HepG2 (cell line): ENCODE results near the gene MEGF11. TPM values are rescaled to one million over a fixed set of nuclear protein-coding genes. Genes with fewer than 3 reads are reported as not detected.

Experiments used
- AKAP8 ChIP-seq: sonication (generic); formaldehyde crosslinking; IDR thresholded peaks from 2 replicates; pipeline ENCODE4 v1.5.1; 2020; ENCODE audit warnings: mild to moderate bottlenecking, missing genetic modification reagents
- ARID2 ChIP-seq: sonication (generic); formaldehyde crosslinking; IDR thresholded peaks from 2 replicates; pipeline ENCODE4 v1.8.1; 2022; ENCODE audit warnings: mild to moderate bottlenecking, missing genetic modification reagents, borderline replicate concordance
- BCL6 ChIP-seq: IDR thresholded peaks from 2 replicates; pipeline ENCODE4 v1.6.1; 2016; ENCODE audit warnings: missing genetic modification reagents, missing compliant biosample characterization
- GLI4 ChIP-seq: sonication (generic); formaldehyde crosslinking; IDR thresholded peaks from 2 replicates; pipeline ENCODE4 v1.5.1; 2020; ENCODE audit warnings: missing genetic modification reagents, mild to moderate bottlenecking, moderate library complexity, borderline replicate concordance
- HOXA7 ChIP-seq: sonication (generic); formaldehyde crosslinking; IDR thresholded peaks from 2 replicates; pipeline ENCODE4 v1.8.1; 2022; ENCODE audit warnings: mild to moderate bottlenecking, missing genetic modification reagents, moderate library complexity
- HOXA9 ChIP-seq: sonication (generic); formaldehyde crosslinking; IDR thresholded peaks from 2 replicates; pipeline ENCODE4 v1.8.1; 2022; ENCODE audit warnings: missing genetic modification reagents, mild to moderate bottlenecking, moderate library complexity, borderline replicate concordance
- SATB2 ChIP-seq: sonication (generic); formaldehyde crosslinking; IDR thresholded peaks from 2 replicates; pipeline ENCODE4 v1.5.0; 2020; ENCODE audit warnings: missing genetic modification reagents
- SMAD3 ChIP-seq: sonication (generic); formaldehyde crosslinking; IDR thresholded peaks from 2 replicates; pipeline ENCODE4 v1.4.0; 2020; ENCODE audit warnings: missing genetic modification reagents
- SMAD9 ChIP-seq: sonication (generic); formaldehyde crosslinking; IDR thresholded peaks from 2 replicates; pipeline ENCODE4 v1.5.1; 2020; ENCODE audit warnings: mild to moderate bottlenecking, missing genetic modification reagents
- SRF ChIP-seq: IDR thresholded peaks from 2 replicates; pipeline ENCODE4 v1.6.1; 2011; ENCODE audit warnings: mild to moderate bottlenecking, low read depth, low read length, moderate library complexity
- TOPORS ChIP-seq: sonication (generic); formaldehyde crosslinking; IDR thresholded peaks from 2 replicates; pipeline ENCODE4 v1.8.0; 2023; ENCODE audit warnings: mild to moderate bottlenecking, missing genetic modification reagents
- ZIK1 ChIP-seq: sonication (generic); formaldehyde crosslinking; IDR thresholded peaks from 2 replicates; pipeline ENCODE4 v1.5.0; 2020; ENCODE audit warnings: mild to moderate bottlenecking, low read depth, missing genetic modification reagents, borderline replicate concordance
- ZNF230 ChIP-seq: sonication (generic); formaldehyde crosslinking; IDR thresholded peaks from 2 replicates; pipeline ENCODE4 v1.4.0; 2020; ENCODE audit warnings: mild to moderate bottlenecking, missing genetic modification reagents
- ZNF251 ChIP-seq: sonication (generic); formaldehyde crosslinking; IDR thresholded peaks from 2 replicates; pipeline ENCODE4 v1.9.0; 2021; ENCODE audit warnings: mild to moderate bottlenecking, missing genetic modification reagents
- ZNF496 ChIP-seq: sonication (generic); formaldehyde crosslinking; IDR thresholded peaks from 2 replicates; pipeline ENCODE4 v1.8.1; 2023; ENCODE audit warnings: mild to moderate bottlenecking, moderate library complexity, missing genetic modification reagents; ENCODE audit not compliant: insufficient replicate concordance
- polyA plus RNA-seq, 8 experiments: library from polyadenylated mRNA; depleted of rRNA in 3 of 8; stranded (reverse) in 7 of 8; unstranded in 1 of 8; fragments of >200 nt; fragmentation: Illumina TruSeq in 4 of 8; extraction: Trizol in 4 of 8; gene quantifications; 2 replicates each; pipeline versions ENCODE4 v1.2.1 to v1.2.3, GENCODE V29; 2011 to 2016; ENCODE audit warnings: low read depth in 4 of 8, missing spikeins in 1 of 8, mixed read lengths in 1 of 8; ENCODE audit not compliant: insufficient read depth in 1 of 8
- total RNA-seq, 5 experiments: library from RNA; depleted of rRNA; stranded (reverse); fragments of >200 nt; fragmentation: Illumina TruSeq; extraction: Trizol; gene quantifications; 2 replicates each; pipeline ENCODE4 v1.2.3, GENCODE V29; 2016; ENCODE audit warnings: low read depth in 1 of 5
- TF ChIP-seq, protein P1 (sequence below): sonication (generic); formaldehyde crosslinking; IDR thresholded peaks from 2 replicates; pipeline ENCODE4 v1.8.1; 2023; ENCODE audit warnings: mild to moderate bottlenecking, missing genetic modification reagents
- TF ChIP-seq, protein P2 (sequence below): sonication (generic); formaldehyde crosslinking; IDR thresholded peaks from 2 replicates; pipeline ENCODE4 v1.4.0; 2020; ENCODE audit warnings: mild to moderate bottlenecking, missing genetic modification reagents
- TF ChIP-seq, protein P3 (sequence below): sonication (generic); formaldehyde crosslinking; conservative IDR thresholded peaks from 2 replicates; pipeline ENCODE4 v1.4.0; 2020; ENCODE audit warnings: missing genetic modification reagents

Gene MEGF11
- total and polyA plus RNA-seq, 2 of the 13 experiments (the other 11 are each of a cell fraction or from before 2014, with no cell fraction given) = not detected

DNA sequence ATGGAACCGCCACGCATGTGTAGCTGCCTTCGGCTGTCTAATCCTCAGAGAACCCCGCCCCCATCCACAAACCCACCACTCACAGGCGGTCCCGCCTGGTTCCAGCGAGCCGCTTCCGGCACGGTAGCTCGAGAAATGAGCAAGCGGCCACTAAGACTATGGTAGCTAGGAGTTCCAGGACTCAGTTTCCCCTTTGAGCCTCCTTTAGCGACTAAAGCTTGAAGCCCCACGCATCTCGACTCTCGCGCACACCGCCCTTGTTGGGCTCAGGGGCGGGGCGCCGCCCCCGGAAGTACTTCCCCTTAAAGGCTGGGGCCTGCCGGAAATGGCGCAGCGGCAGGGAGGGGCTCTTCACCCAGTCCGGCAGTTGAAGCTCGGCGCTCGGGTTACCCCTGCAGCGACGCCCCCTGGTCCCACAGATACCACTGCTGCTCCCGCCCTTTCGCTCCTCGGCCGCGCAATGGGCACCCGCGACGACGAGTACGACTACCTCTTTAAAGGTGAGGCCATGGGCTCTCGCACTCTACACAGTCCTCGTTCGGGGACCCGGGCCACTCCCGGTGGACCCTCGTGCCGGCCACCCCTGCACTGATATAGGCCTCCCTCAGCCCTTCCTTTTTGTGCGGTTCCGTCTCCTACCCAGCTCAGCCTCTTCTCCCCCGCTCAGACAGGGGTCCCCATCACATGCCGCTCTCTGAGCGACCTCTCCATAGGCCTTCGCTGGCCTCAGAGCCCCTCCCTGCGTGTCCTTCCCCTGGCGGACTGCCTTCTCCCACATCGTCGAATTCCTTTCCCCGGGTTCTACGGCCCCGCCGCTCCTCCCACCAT, 384.2 kb downstream of the MEGF11 start, which contains the start of gene RAB11A (continued):
- peak; percentile 13; the same call in 1 of the 2 replicates for TF ChIP-seq BCL6
- peak; percentile 75; the same call in 1 of the 2 replicates for TF ChIP-seq SRF
- TF ChIP-seq ZNF496 (CRISPR knock-in tag) = no peak
- TF ChIP-seq, protein P1, sequence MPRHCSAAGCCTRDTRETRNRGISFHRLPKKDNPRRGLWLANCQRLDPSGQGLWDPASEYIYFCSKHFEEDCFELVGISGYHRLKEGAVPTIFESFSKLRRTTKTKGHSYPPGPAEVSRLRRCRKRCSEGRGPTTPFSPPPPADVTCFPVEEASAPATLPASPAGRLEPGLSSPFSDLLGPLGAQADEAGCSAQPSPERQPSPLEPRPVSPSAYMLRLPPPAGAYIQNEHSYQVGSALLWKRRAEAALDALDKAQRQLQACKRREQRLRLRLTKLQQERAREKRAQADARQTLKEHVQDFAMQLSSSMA (CRISPR knock-in tag) = peak; percentile 69; the same call in 1 of the 2 replicates
- TF ChIP-seq HOXA7 (CRISPR knock-in tag) = no peak
- TF ChIP-seq, protein P2, sequence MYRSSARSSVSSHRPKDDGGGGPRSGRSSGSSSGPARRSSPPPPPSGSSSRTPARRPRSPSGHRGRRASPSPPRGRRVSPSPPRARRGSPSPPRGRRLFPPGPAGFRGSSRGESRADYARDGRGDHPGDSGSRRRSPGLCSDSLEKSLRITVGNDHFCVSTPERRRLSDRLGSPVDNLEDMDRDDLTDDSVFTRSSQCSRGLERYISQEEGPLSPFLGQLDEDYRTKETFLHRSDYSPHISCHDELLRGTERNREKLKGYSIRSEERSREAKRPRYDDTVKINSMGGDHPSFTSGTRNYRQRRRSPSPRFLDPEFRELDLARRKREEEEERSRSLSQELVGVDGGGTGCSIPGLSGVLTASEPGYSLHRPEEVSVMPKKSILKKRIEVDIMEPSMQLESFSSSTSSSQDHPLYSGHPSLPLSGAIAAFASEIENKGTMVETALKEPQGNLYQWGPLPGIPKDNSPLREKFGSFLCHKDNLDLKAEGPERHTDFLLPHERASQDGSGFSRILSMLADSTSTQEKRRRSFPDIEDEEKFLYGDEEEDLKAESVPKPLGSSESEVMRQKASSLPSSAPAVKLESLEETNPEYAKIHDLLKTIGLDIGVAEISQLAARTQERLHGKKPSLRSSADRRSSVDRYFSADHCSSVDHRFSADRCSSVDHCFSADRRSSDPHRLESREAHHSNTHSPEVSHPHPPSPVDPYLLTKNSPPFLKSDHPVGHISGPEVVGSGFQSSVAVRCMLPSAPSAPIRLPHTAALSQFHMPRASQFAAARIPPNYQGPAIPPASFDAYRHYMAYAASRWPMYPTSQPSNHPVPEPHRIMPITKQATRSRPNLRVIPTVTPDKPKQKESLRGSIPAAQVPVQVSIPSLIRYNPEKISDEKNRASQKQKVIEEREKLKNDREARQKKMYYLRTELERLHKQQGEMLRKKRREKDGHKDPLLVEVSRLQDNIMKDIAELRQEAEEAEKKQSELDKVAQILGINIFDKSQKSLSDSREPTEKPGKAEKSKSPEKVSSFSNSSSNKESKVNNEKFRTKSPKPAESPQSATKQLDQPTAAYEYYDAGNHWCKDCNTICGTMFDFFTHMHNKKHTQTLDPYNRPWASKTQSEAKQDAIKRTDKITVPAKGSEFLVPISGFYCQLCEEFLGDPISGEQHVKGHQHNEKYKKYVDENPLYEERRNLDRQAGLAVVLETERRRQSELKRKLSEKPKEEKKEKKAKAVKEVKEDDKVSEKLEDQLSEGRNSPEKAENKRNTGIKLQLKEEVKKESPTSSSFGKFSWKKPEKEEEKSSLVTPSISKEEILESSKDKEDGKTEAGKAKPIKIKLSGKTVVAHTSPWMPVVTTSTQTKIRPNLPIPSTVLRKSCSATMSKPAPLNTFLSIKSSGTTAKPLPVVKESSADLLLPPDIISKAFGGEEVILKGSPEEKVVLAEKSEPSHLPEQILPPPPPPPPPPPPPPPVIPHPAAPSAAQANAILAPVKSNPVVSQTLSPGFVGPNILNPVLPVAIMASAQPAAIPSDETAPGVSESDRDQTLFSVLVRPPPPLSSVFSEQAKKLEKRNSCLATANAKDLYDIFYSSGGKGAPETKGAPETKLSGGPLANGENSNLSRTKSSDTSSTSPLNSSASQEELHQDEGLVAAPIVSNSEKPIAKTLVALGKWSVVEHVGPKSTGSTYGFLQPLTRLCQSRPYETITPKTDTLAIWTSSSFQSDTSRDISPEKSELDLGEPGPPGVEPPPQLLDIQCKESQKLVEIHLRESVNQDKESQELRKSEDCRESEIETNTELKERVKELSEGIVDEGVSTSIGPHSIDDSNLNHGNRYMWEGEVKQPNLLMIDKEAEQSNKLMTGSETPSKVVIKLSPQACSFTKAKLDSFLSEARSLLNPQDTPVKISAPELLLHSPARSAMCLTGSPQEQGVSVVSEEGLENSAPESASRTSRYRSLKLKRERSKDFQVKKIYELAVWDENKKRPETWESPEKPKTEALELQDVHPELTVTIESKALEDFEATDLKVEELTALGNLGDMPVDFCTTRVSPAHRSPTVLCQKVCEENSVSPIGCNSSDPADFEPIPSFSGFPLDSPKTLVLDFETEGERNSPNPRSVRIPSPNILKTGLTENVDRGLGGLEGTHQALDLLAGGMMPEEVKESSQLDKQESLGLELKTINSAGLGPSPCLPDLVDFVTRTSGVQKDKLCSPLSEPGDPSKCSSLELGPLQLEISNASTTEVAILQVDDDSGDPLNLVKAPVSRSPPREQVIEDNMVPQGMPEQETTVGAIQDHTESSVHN (CRISPR knock-in tag) = no peak; the same call in 1 of the 2 replicates
- no peak for TF ChIP-seq TOPORS (CRISPR knock-in tag)
- no peak for TF ChIP-seq HOXA9 (CRISPR knock-in tag)
- peak; percentile 76; the same call in 1 of the 2 replicates for TF ChIP-seq GLI4 (CRISPR knock-in tag)
- peak; percentile 42; the same call in 1 of the 2 replicates for TF ChIP-seq AKAP8
- no peak for TF ChIP-seq ZIK1
- TF ChIP-seq SATB2 (CRISPR knock-in tag) = no peak
- TF ChIP-seq ARID2 (CRISPR knock-in tag) = no peak
- TF ChIP-seq ZNF230 (CRISPR knock-in tag) = peak; percentile 55; the same call in 1 of the 2 replicates
- TF ChIP-seq, protein P3, sequence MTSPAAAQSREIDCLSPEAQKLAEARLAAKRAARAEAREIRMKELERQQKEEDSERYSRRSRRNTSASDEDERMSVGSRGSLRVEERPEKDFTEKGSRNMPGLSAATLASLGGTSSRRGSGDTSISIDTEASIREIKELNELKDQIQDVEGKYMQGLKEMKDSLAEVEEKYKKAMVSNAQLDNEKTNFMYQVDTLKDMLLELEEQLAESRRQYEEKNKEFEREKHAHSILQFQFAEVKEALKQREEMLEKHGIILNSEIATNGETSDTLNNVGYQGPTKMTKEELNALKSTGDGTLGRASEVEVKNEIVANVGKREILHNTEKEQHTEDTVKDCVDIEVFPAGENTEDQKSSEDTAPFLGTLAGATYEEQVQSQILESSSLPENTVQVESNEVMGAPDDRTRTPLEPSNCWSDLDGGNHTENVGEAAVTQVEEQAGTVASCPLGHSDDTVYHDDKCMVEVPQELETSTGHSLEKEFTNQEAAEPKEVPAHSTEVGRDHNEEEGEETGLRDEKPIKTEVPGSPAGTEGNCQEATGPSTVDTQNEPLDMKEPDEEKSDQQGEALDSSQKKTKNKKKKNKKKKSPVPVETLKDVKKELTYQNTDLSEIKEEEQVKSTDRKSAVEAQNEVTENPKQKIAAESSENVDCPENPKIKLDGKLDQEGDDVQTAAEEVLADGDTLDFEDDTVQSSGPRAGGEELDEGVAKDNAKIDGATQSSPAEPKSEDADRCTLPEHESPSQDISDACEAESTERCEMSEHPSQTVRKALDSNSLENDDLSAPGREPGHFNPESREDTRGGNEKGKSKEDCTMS (CRISPR knock-in tag) = no peak
- TF ChIP-seq SMAD9 (CRISPR knock-in tag) = peak; percentile 11; the same call in 1 of the 2 replicates
- TF ChIP-seq SMAD3 (CRISPR knock-in tag) = peak; percentile 9; the same call in 1 of the 2 replicates
- TF ChIP-seq ZNF251 (CRISPR knock-in tag) = no peak
